GM18507 (cell line): Measurements from ENCODE around the gene TMEM43.
A peak's percentile ranks its signal among the peaks of the same experiment; 100 is the strongest.

Source experiments
- DNase-seq: peaks from one replicate; pipeline ENCODE4 v3.0.0; 2011; ENCODE audit warnings: low read depth; ENCODE audit not compliant: insufficient read length; ENCODE audit errors: extremely low spot score
- FAIRE-seq: peaks from 2 replicates; lab custom pipeline; 2011; peaks lifted over from hg19 to GRCh38; lab: Jason Lieb, UNC

TMEM43 gene

GRCh38 chr3:14169435-14169834 is 44.6 kb downstream of the TMEM43 start:
- no peak for DNase-seq
- FAIRE-seq: no peak

GRCh38 chr3:14169871-14170270 is 45.0 kb downstream of the TMEM43 start:
- DNase-seq: no peak
- FAIRE-seq: no peak

- no peak for FAIRE-seq
- DNase-seq: no peak
These were observed 45.8 kb downstream of the TMEM43 start for GRCh38 chr3:14170531-14171159.

GRCh38 chr3:14172496-14172895 is 47.6 kb downstream of the TMEM43 start:
- DNase-seq (no peak), FAIRE-seq (no peak)

GRCh38 chr3:14174483-14174882 is 49.6 kb downstream of the TMEM43 start:
- no peak for DNase-seq
- FAIRE-seq: no peak

GRCh38 chr3:14175383-14176037 is 50.7 kb downstream of the TMEM43 start:
- peak; percentile 33 for FAIRE-seq
- no peak for DNase-seq

- no peak for DNase-seq
These were observed 52.9 kb downstream of the TMEM43 start for GRCh38 chr3:14177580-14178246.

GRCh38 chr3:14178247-14179113 is 53.6 kb downstream of the TMEM43 start, which contains the start of the genes LSM3 and XPC:
Gene LSM3, plus strand, starts transcription at chr3:14178817. Its CDS starts 44 bp downstream, at chr3:14178861.
Gene XPC, minus strand, starts transcription at chr3:14178601. Its CDS starts 33 bp downstream, at chr3:14178568.
- peak; percentile 99 for FAIRE-seq
- peak; percentile 81 for DNase-seq

More at GRCh38 chr3:14177580-14178246, 52.9 kb downstream of the TMEM43 start:
- no peak for FAIRE-seq

GRCh38 chr3:14179114-14179465 is 54.2 kb downstream of the TMEM43 start:
- no peak for FAIRE-seq
- no peak for DNase-seq

GRCh38 chr3:14179795-14180194 is 54.9 kb downstream of the TMEM43 start:
- FAIRE-seq: no peak
- DNase-seq: no peak

GRCh38 chr3:14181253-14181652 is 56.4 kb downstream of the TMEM43 start:
- no peak for FAIRE-seq

GRCh38 chr3:14183015-14183577 is 58.2 kb downstream of the TMEM43 start:
- DNase-seq (no peak), FAIRE-seq (no peak)

More at GRCh38 chr3:14181253-14181652, 56.4 kb downstream of the TMEM43 start:
- DNase-seq: no peak

GRCh38 chr3:14186854-14187458 is 62.1 kb downstream of the TMEM43 start:
- DNase-seq (no peak), FAIRE-seq (no peak)

GRCh38 chr3:14188041-14188754 is 63.3 kb downstream of the TMEM43 start:
- FAIRE-seq: no peak
- DNase-seq: no peak
